Measurements from ENCODE around the gene CLIP4.

The CLIP4 gene

DNA sequence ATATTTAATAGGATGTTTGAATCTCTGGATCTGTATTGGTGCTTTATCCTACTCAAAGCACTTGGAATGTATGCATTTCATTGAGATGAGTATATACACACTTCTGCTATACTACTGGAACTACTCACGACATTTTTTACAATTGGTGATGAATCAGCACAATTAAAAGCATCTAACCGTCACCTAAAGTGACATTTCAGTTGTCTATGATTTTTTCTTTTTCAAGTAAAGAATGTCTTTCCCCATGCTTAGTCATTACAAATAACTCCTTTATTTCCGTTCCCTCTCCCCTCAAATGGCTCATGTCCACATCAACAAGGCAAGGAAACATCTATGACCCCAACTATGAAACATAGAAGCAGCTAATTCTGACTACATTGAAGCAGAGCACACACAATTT is 77.3 kb downstream of the CLIP4 start:
- Histone ChIP-seq H3K27ac (ENCODE audit: low read depth, low read length, severe bottlenecking) (no peak overlapping the region), H3K36me3 (ENCODE audit: control insufficient read depth, insufficient read depth, low read length) (no peaks in the 10 kb centered on the region), H3K4me3 (ENCODE audit: extremely low read depth, insufficient read depth, low read length, poor library complexity, severe bottlenecking) (no peak overlapping the region), H3K4me1 (ENCODE audit: control insufficient read depth, insufficient read depth, low read length, poor library complexity, severe bottlenecking) (no peaks in the 10 kb centered on the region), H3K9me3 (ENCODE audit: control insufficient read depth, low read length) (no peaks in the 10 kb centered on the region)
- 76 to 85% methylated on average over 1 to 3 of the region's 3 CpGs for WGBS, 2 experiments (ENCODE audit: insufficient coverage in 2 of 2)

DNA sequence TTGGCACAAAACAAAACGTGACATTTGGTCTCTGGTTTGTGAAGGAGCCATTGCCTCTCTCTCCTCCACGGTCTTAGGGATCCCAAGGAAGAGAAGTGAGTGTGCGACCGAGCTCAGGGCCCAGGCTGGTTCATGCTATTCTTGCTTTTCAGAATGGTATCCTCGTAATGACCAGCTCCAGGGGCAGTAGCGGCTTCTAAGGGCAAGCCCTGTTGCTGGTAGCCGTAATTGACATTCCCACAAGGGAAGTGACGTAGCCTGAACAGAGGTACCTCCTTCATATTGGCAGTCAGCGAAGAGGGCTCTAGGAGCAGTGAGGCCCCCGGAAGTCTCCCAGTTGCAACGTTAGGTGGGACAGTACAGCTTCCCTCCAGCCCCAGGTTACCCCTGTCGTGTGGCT is 77.9 kb downstream of the CLIP4 start:
- WGBS, 2 experiments (ENCODE audit: insufficient coverage in 2 of 2), result 91% methylated on average over 10 to 11 of the region's 12 CpGs
- Histone ChIP-seq H3K27ac (ENCODE audit: low read depth, low read length, severe bottlenecking) (no peak overlapping the region), H3K4me1 (ENCODE audit: control insufficient read depth, insufficient read depth, low read length, poor library complexity, severe bottlenecking) (no peaks in the 10 kb centered on the region), H3K36me3 (ENCODE audit: control insufficient read depth, insufficient read depth, low read length) (no peaks in the 10 kb centered on the region), H3K9me3 (ENCODE audit: control insufficient read depth, low read length) (no peaks in the 10 kb centered on the region), H3K4me3 (ENCODE audit: extremely low read depth, insufficient read depth, low read length, poor library complexity, severe bottlenecking) (no peak overlapping the region)

DNA sequence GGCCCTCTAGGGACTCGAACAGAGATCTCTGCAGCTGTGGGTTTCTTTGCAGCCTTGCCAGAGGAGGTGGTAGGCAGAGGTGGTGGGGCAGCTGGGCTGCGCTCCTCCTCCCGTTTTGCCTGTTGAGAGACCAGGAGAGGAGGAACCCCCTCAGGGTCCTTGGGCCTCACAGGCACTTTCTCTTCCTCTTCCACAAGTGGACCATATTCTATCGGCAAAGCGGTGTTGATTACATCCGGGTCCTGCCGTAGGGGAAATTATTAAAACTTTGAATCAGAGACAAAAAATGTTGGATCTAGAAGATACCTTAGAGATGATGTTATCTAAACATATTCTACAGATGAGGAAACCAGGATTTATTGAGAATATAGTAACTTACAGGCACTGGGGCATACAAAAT is 78.5 kb downstream of the CLIP4 start:
- Histone ChIP-seq H3K4me3 (ENCODE audit: extremely low read depth, insufficient read depth, low read length, poor library complexity, severe bottlenecking) (no peak overlapping the region), H3K4me1 (ENCODE audit: control insufficient read depth, insufficient read depth, low read length, poor library complexity, severe bottlenecking) (no peaks in the 10 kb centered on the region), H3K36me3 (ENCODE audit: control insufficient read depth, insufficient read depth, low read length) (no peaks in the 10 kb centered on the region), H3K27ac (ENCODE audit: low read depth, low read length, severe bottlenecking) (no peak overlapping the region), H3K9me3 (ENCODE audit: control insufficient read depth, low read length) (no peaks in the 10 kb centered on the region)
- 77 to 94% methylated on average over 2 to 3 of the region's 7 CpGs for WGBS, 2 experiments (ENCODE audit: insufficient coverage in 2 of 2)

DNA sequence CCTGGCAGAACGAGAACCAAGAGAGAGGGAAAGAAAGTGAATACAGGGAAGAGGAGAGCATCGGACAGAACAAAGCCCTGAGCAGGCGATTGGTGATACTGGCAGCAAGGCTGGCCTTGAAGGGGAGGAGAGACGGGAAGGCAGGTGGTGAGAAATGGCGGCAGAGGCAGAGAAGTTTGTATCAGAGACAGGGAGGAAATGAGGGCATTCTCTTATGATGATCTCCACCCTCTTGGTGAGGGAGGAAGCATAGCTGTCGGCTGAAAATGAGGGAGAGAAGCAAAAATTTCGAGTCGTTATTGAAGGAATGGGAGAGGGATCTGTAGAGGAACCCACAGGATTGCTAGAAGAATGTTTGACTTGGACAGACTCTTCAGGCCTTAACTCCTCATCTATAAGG is 80.6 kb downstream of the CLIP4 start:
- Histone ChIP-seq H3K27ac (ENCODE audit: low read depth, low read length, severe bottlenecking) (no peak overlapping the region), H3K36me3 (ENCODE audit: control insufficient read depth, insufficient read depth, low read length) (no peaks in the 10 kb centered on the region), H3K9me3 (ENCODE audit: control insufficient read depth, low read length) (no peaks in the 10 kb centered on the region), H3K4me3 (ENCODE audit: extremely low read depth, insufficient read depth, low read length, poor library complexity, severe bottlenecking) (no peak overlapping the region), H3K4me1 (ENCODE audit: control insufficient read depth, insufficient read depth, low read length, poor library complexity, severe bottlenecking) (no peaks in the 10 kb centered on the region)
- 93% methylated on average over 6 to 7 of the region's 8 CpGs for WGBS, 2 experiments (ENCODE audit: insufficient coverage in 2 of 2)

DNA sequence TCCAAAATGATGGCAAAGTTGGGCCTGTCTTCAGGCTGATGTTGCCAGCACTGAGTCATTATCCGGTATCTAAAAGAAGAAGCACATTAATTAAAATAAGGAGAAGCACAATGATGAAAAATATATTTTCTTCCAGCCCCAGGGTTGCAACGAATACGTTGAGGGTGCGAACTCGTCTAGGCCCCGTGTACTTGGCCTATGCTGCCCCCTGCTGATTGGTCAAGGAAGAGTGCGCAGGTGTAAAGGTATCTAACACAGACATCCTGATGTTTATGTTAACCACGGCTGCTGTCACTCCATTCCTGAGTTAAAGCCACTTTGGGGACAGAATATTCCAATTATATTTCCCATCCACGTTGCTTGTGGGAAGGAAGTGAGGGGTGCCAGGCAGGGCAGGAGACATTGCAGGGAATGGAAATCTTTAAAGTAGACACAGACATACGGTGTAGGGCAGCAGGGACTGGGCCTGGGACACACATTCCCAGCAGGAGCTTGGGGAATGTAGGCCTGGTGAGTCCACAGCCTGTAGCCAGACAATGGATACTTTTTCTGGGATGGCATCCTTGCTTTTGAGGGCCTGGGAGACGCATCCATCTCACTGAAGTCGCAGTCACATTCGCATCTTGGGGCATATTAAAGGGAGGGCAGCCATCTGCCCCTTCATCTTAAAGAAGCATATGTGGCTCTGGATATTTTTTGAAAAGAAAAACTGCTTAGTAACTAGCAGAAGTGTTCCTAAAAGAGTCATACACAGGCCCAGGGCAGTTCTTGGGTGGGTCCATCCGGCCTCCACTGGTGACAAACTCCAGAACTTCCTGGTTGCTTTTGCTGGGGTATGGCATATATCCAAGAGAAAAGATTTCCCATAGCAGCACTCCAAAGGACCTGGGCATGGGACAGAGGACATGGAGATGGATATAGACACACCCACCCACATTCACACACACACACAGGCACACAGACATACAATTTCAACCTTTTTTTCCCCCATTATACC is 81.9 kb downstream of the CLIP4 start:
- no peaks in the 10 kb centered on the region for H3K36me3 ChIP-seq (ENCODE audit: control insufficient read depth, insufficient read depth, low read length)
- peaks cover 3% of the 10 kb centered on the region for H3K4me1 ChIP-seq (ENCODE audit: control insufficient read depth, insufficient read depth, low read length, poor library complexity, severe bottlenecking)
- no peak overlapping the region for H3K4me3 ChIP-seq (ENCODE audit: extremely low read depth, insufficient read depth, low read length, poor library complexity, severe bottlenecking)
- 46 to 50% methylated on average over 10 of the region's 14 CpGs for WGBS, 2 experiments (ENCODE audit: insufficient coverage in 2 of 2)
- no peaks in the 10 kb centered on the region for H3K9me3 ChIP-seq (ENCODE audit: control insufficient read depth, low read length)
- no peak overlapping the region for H3K27ac ChIP-seq (ENCODE audit: low read depth, low read length, severe bottlenecking)

DNA sequence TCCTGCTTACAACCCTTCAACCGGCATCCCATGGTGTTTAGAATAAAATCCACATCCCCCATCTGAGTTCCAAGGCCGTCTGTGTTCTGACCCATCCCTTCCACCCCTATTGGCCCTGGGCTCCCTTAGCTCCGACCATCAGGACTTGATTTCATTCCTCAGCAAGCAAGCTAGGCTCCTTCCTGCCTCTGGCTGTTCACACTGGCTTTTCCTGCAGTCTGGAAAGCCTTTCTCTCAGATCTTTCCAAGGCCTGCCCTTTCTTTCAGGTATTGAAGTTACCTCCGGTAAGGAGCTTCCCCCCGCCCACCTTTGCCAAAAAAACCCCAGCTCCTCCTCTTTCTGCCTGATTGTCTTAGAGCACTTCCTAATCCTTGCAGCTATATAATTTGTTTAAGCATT is 86.8 kb downstream of the CLIP4 start:
- 31% methylated on average over 3 to 5 of the region's 5 CpGs for whole genome bisulfite sequencing, 2 experiments (ENCODE audit: insufficient coverage in 2 of 2)
- Histone ChIP-seq H3K27ac (ENCODE audit: low read depth, low read length, severe bottlenecking) (no peak overlapping the region), H3K9me3 (ENCODE audit: control insufficient read depth, low read length) (no peaks in the 10 kb centered on the region), H3K4me1 (ENCODE audit: control insufficient read depth, insufficient read depth, low read length, poor library complexity, severe bottlenecking) (peaks cover 4% of the 10 kb centered on the region), H3K4me3 (ENCODE audit: extremely low read depth, insufficient read depth, low read length, poor library complexity, severe bottlenecking) (no peak overlapping the region), H3K36me3 (ENCODE audit: control insufficient read depth, insufficient read depth, low read length) (no peaks in the 10 kb centered on the region)

DNA sequence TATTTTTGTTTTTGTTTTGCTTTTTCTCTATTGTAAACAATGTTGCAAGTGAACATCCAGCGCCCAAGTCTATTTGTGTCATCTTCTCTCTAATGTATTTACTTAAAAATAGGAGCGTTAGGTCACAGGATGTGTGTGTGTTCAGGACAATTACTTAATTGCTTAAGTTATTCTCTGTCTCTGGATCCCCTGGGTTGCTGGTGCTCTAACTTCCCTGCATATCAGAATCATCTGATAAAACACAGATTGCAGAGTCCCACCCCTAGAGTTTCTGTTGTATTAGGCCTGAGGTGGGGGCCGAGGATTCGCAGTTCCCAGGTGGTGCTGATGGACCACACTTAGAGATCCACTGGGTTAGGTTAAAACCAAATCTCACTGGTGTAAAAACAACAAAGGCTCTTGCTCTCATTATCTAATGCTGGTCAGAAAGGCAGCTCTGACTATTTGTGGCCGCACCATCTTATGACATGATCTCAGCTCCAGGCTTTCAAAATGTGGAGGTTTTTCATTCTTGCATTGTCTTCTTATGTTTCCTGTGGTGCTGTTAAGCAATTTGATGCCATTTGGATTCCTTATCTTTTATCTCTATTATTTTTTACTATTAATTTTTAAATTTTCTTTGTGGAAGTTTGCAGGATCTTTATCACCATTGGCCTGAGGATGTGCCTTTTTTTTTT is 87.7 kb downstream of the CLIP4 start:
- Histone ChIP-seq H3K9me3 (ENCODE audit: control insufficient read depth, low read length) (no peaks in the 10 kb centered on the region), H3K36me3 (ENCODE audit: control insufficient read depth, insufficient read depth, low read length) (no peaks in the 10 kb centered on the region), H3K4me1 (ENCODE audit: control insufficient read depth, insufficient read depth, low read length, poor library complexity, severe bottlenecking) (peaks cover 4% of the 10 kb centered on the region), H3K27ac (ENCODE audit: low read depth, low read length, severe bottlenecking) (no peak overlapping the region), H3K4me3 (ENCODE audit: extremely low read depth, insufficient read depth, low read length, poor library complexity, severe bottlenecking) (no peak overlapping the region)
- WGBS, 2 experiments (ENCODE audit: insufficient coverage in 2 of 2), result 79 to 83% methylated on average over 2 of the region's 5 CpGs

DNA sequence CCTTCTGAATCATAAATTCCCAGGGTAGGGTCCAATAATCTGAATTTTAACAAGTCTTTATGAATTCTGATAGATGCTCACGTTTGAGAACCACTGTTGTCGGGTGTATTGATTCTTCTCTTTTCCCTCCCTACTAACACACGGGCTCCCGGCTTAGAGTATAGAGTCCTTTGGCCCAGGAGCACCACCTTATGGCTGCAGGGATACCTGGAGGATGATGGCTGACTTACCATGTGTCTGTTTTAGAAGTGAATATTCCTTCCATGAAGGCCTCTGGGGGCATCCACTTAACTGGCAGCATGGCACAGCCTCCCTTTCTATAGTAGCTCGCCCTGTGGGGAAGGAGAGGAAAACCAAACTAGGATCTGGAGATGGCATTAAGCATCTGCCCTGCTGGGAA is 91.7 kb downstream of the CLIP4 start:
- H3K9me3 ChIP-seq (ENCODE audit: control insufficient read depth, low read length), result no peaks in the 10 kb centered on the region
- H3K27ac ChIP-seq (ENCODE audit: low read depth, low read length, severe bottlenecking), result no peak overlapping the region
- WGBS, 2 experiments (ENCODE audit: insufficient coverage in 2 of 2), result 63 to 100% methylated on average over 1 to 4 of the region's 5 CpGs
- no peak overlapping the region for H3K4me3 ChIP-seq (ENCODE audit: extremely low read depth, insufficient read depth, low read length, poor library complexity, severe bottlenecking)
- H3K36me3 ChIP-seq (ENCODE audit: control insufficient read depth, insufficient read depth, low read length), result no peaks in the 10 kb centered on the region
- peaks cover 2% of the 10 kb centered on the region for H3K4me1 ChIP-seq (ENCODE audit: control insufficient read depth, insufficient read depth, low read length, poor library complexity, severe bottlenecking)

DNA sequence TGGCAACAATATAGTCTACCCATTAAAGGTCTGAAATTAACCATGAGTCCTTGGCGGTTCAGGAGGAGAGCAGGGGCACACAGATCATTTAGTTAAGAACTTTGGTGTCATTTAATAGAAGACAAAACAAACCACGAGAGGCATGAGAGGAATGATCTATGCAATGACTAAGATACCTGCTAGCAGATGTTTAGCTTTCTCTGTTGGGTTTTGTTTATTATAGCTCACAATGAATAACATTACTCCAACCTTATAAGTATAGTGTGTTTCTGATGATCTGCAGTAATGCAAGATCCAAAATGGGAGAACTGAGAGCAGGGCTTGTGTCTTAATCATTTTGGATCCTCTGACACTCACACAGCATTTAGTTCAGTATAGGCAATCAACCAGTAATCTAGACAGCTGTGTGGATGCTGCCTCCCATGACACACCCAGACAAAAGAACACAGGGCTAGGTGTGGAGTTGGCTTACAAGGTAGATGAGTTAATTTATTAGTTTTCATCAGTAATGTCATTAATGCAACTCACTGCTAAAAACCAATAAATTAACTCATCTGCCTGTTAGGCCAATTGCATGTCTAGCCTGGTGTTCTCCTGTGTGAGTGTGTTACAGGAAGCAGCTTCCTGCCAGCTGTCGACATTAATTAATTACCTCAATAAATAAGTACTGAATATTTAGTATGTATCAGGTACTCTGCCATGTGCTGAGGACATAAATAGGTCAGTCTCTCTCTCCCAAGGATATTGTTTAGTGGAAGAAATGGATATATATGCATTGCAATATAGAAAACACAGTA is 92.3 kb downstream of the CLIP4 start:
- no peaks in the 10 kb centered on the region for H3K9me3 ChIP-seq (ENCODE audit: control insufficient read depth, low read length)
- H3K4me3 ChIP-seq (ENCODE audit: extremely low read depth, insufficient read depth, low read length, poor library complexity, severe bottlenecking), result no peak overlapping the region
- H3K27ac ChIP-seq (ENCODE audit: low read depth, low read length, severe bottlenecking), result no peak overlapping the region
- WGBS, 2 experiments (ENCODE audit: insufficient coverage in 2 of 2), result 100% methylated on average over 1 of the region's 3 CpGs
- H3K4me1 ChIP-seq (ENCODE audit: control insufficient read depth, insufficient read depth, low read length, poor library complexity, severe bottlenecking), result no peaks in the 10 kb centered on the region
- H3K36me3 ChIP-seq (ENCODE audit: control insufficient read depth, insufficient read depth, low read length), result no peaks in the 10 kb centered on the region

DNA sequence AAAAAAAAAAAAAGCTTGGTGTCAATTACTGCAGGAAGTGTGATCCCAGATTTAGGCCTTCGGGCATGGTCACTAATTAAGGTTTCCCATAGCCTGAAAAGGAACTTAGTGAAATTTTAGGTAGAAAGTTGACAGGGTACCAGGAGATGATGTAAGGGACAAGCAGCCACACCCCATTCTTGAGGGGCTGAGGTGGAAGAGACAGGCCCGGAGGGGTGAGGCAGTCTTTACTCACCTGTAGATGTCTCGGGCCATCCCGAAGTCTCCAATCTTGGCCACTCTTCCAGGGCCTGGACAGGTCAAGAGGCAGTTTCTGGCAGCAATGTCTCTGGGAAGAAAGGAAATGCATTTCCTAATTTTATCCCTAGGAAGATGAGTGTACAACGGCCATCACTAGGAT is 94.3 kb downstream of the CLIP4 start:
- WGBS, 2 experiments (ENCODE audit: insufficient coverage in 2 of 2), result 91 to 96% methylated on average over 1 to 3 of the region's 5 CpGs
- H3K4me3 ChIP-seq (ENCODE audit: extremely low read depth, insufficient read depth, low read length, poor library complexity, severe bottlenecking), result no peak overlapping the region

More for the DNA sequence above, 94.3 kb downstream of the CLIP4 start:
- H3K4me1 ChIP-seq (ENCODE audit: control insufficient read depth, insufficient read depth, low read length, poor library complexity, severe bottlenecking), result no peaks in the 10 kb centered on the region
- H3K27ac ChIP-seq (ENCODE audit: low read depth, low read length, severe bottlenecking), result no peak overlapping the region
- no peaks in the 10 kb centered on the region for H3K9me3 ChIP-seq (ENCODE audit: control insufficient read depth, low read length)
- H3K36me3 ChIP-seq (ENCODE audit: control insufficient read depth, insufficient read depth, low read length), result no peaks in the 10 kb centered on the region
